ENCODE results near the gene SLC30A7.

DNA sequence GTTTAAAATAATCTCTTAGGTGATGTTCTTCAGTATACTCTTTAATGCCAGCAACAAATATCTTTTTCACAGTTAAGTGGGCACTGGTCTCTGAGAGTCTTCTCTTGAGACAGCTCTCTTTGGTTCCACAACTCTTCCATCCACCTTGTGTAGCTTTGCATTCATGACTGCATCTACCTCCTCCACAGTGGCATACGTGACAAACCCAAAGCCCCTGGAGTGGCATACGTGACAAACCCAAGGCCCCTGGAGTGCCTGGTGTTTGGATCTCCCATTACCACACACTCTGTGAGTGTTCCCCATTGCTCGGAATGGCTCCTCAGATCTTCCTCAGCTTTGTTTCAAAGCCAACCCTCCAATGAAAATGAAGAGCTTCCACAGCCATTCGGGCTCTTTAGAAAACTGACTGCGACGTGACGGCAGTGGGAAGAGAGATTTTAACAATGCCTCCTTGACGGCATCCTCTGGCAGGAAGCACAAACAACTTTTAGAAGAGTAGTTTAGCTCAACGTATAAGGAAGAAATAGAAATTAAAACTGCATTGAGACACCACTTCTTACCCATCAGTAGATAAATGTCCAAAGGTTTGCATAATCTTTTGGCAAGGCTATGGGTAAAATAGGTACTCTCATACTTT, 45.8 kb downstream of the SLC30A7 start:
- TF ChIP-seq, protein P1, sequence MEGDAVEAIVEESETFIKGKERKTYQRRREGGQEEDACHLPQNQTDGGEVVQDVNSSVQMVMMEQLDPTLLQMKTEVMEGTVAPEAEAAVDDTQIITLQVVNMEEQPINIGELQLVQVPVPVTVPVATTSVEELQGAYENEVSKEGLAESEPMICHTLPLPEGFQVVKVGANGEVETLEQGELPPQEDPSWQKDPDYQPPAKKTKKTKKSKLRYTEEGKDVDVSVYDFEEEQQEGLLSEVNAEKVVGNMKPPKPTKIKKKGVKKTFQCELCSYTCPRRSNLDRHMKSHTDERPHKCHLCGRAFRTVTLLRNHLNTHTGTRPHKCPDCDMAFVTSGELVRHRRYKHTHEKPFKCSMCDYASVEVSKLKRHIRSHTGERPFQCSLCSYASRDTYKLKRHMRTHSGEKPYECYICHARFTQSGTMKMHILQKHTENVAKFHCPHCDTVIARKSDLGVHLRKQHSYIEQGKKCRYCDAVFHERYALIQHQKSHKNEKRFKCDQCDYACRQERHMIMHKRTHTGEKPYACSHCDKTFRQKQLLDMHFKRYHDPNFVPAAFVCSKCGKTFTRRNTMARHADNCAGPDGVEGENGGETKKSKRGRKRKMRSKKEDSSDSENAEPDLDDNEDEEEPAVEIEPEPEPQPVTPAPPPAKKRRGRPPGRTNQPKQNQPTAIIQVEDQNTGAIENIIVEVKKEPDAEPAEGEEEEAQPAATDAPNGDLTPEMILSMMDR (IDR thresholded peaks at IDR 0.05) = no peak
- no peak for TF ChIP-seq POLR2AphosphoS5 (IDR thresholded peaks at IDR 0.05)

All from prostate gland (tissue), 2 donors.